ENCODE results near the gene NOXO1. TPM values are rescaled to one million over a fixed set of nuclear protein-coding genes. Genes with fewer than 3 reads are reported as not detected.

Gene NOXO1
- total and polyA plus RNA-seq, 9 of the 15 experiments (the other 6 are each of a cell fraction or from before 2014, with no cell fraction given) = not detected

DNA sequence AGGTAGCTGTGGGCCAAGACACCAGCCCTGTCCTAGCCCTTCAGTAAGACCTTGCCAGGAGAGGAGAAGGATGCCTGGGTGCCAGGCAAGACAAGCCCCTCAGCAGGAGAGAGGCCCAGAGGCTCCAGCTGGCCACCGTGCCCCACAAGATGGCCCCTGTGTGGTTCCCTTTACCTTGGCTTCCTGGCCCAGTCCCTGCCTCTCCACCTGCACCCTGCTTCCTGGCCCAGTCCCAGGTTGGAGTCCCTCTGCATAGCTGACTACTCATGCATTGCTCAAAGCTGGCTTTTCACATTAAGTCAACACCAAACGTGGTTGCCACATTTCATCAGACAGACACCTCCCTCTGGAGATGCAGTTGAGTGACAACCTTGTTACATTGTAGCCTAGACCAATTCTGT lies 12.5 kb upstream of the NOXO1 start (continued):
- TF ChIP-seq, protein P1, sequence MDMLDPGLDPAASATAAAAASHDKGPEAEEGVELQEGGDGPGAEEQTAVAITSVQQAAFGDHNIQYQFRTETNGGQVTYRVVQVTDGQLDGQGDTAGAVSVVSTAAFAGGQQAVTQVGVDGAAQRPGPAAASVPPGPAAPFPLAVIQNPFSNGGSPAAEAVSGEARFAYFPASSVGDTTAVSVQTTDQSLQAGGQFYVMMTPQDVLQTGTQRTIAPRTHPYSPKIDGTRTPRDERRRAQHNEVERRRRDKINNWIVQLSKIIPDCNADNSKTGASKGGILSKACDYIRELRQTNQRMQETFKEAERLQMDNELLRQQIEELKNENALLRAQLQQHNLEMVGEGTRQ (CRISPR knock-in tag; IDR thresholded peaks at IDR 0.05) = no peak
- TF ChIP-seq SRSF3 (IDR thresholded peaks at IDR 0.05; ENCODE audit: insufficient read depth, low read length) = no peak
- TF ChIP-seq PHF21A (IDR thresholded peaks at IDR 0.05; ENCODE audit: borderline replicate concordance, low read depth) = no peak
- TF ChIP-seq, protein P2, sequence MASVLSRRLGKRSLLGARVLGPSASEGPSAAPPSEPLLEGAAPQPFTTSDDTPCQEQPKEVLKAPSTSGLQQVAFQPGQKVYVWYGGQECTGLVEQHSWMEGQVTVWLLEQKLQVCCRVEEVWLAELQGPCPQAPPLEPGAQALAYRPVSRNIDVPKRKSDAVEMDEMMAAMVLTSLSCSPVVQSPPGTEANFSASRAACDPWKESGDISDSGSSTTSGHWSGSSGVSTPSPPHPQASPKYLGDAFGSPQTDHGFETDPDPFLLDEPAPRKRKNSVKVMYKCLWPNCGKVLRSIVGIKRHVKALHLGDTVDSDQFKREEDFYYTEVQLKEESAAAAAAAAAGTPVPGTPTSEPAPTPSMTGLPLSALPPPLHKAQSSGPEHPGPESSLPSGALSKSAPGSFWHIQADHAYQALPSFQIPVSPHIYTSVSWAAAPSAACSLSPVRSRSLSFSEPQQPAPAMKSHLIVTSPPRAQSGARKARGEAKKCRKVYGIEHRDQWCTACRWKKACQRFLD (CRISPR knock-in tag; IDR thresholded peaks at IDR 0.05) = peak; percentile 58; the same call in 1 of the 2 replicates
- peak; percentile 51 for TF ChIP-seq MEIS2 (IDR thresholded peaks at IDR 0.05; ENCODE audit: partially characterized antibody)
- no peak for TF ChIP-seq ZNF57 (CRISPR knock-in tag; IDR thresholded peaks at IDR 0.05)
- TF ChIP-seq MCM3 (IDR thresholded peaks at IDR 0.05) = no peak

DNA sequence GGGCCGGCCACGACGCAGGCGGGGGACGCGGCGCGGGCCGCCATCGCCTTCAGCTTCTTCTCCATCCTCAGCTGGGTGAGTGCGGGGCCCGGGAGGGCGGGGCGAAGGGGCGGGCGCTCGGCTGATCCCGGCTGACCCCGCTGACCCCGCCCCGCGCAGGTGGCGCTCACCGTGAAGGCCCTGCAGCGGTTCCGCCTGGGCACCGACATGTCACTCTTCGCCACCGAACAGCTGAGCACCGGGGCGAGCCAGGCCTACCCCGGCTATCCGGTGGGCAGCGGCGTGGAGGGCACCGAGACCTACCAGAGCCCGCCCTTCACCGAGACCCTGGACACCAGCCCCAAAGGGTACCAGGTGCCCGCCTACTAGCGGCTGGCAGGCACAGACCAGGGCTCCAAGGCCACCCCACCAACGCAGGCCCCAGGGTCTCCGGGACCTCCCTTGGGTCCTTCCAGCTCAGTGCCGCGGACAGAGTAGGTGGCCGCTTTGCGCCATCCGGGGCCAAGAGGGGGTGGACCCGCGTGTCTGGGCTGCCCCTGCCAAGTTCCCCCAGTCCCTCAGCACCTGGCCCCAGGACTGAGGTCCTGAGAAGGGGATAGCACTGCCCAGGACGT lies 11.5 kb upstream of the NOXO1 start:
- no peaks in the 10 kb centered on the region for H3K9me3 ChIP-seq (replicated peaks; ENCODE audit: control insufficient read depth, insufficient read depth, low read depth, low read length)
- no peaks in the 10 kb centered on the region for H3K27me3 ChIP-seq (ENCODE audit: control insufficient read depth in 2 of 2, insufficient read depth in 2 of 2, low read length in 2 of 2)
- peak overlapping the region; percentile 94 for H3K27ac ChIP-seq (ENCODE audit: extremely low read depth, low read depth, low read length)
- H3K36me3 ChIP-seq (ENCODE audit: control insufficient read depth, insufficient read depth, low read length) = peaks cover 28% of the 10 kb centered on the region; the same call in 2 of the 3 replicates
- peak; percentile 43 for ATAC-seq
- peaks cover 31% of the 10 kb centered on the region for H3K79me2 ChIP-seq (ENCODE audit: control insufficient read depth, insufficient read depth, low read length)
- intact Hi-C loops (cut with micrococcal nuclease) (loop anchor here (2.0 kb wide), 1 partner anchor 16 kb away; the partner anchor contains the start of gene ZNF598), in situ Hi-C loops (cut with MboI) (no loop called here)
- no peak for FAIRE-seq
- no TSS peak for BruUV-seq (replicated peaks)
- 2% methylated on average over 40 of the region's 50 CpGs for whole genome bisulfite sequencing (ENCODE audit: insufficient coverage, low coverage, missing lambda C conversion rate)
- H3K4me2 ChIP-seq (ENCODE audit: insufficient read depth, low read length) = peak overlapping the region; percentile 87
- peaks cover 29 to 55% of the 10 kb centered on the region in 2 experiments for H3K4me1 ChIP-seq (replicated peaks in 1 of 2; ENCODE audit: control insufficient read depth in 2 of 2, insufficient read depth in 2 of 2, low read length in 2 of 2)
- CTCF ChIA-PET (ENCODE audit: low intra/inter-chr PET ratio) = no interaction called here
- peak overlapping the region; percentile 87 for H2AFZ ChIP-seq (ENCODE audit: low read depth, low read length)
- DNase-seq (ENCODE audit: extremely low read depth in 1 of 4, low spot score in 3 of 4) = peak; percentile 62 to 83 (median 75)
- H3K9me1 ChIP-seq (ENCODE audit: control insufficient read depth, insufficient read depth, low read length) = no peaks in the 10 kb centered on the region
- peak overlapping the region; percentile 64 for H3K4me3 ChIP-seq
- H4K20me1 ChIP-seq (replicated peaks; ENCODE audit: control insufficient read depth, insufficient read depth, low read length) = no peaks in the 10 kb centered on the region; the same call in 1 of the 2 replicates
- H3K9ac ChIP-seq (ENCODE audit: insufficient read depth in 1 of 2, low read depth in 2 of 2, low read length in 2 of 2) = peak overlapping the region; percentile 80 to 96
- POLR2A ChIA-PET = interaction anchor here (0.6 to 5.5 kb wide), 6 partner anchors 12 to 435 kb away, joined by 3 to 50 read pairs (median 3); partner anchors contain the start of genes RNF151 and RPS2
- TF ChIP-seq CBX3 (IDR thresholded peaks at IDR 0.05; ENCODE audit: borderline replicate concordance in 1 of 2, low read length in 2 of 2) = no peak
- no peak for TF ChIP-seq NFXL1 (CRISPR knock-in tag; IDR thresholded peaks at IDR 0.05)
- TF ChIP-seq RBFOX2 (IDR thresholded peaks at IDR 0.05; ENCODE audit: low read depth, low read length) = peak; percentile 43
- no peak for TF ChIP-seq NR3C1 (CRISPR knock-in tag; IDR thresholded peaks at IDR 0.05)
- TF ChIP-seq ZBTB7A (IDR thresholded peaks at IDR 0.05; ENCODE audit: borderline replicate concordance, control insufficient read depth, low read depth, low read length) = 0 out of 2 replicates have a peak, but pooled peaks have one; percentile 8

All from K562 (cell line).